ENCODE results near the gene SPPL3. TPM values are rescaled to one million over a fixed set of nuclear protein-coding genes. Genes with fewer than 3 reads are reported as not detected.

Gene SPPL3
- total and polyA plus RNA-seq, 2 experiments from 2014 or later: 10.9 to 27.8 TPM

DNA sequence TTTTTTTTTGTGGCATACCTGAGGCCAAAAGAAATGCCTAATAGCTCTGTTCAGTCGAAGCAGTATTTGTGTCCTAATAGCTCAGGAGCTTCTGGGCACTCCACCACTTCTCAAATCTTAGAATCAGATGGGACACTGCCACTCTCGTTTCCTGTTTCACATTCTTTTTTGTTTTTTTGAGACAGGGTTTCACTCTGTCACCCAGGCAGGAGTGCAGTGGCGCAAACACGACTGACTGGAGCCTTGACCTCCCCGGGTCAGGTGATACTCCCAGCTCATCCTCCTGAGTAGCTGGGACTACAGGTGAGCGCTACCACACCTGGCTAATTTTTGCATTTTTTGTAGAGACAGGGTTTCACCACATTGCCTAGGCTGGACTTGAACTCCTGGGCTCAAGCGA lies 52.7 kb downstream of the SPPL3 start:
- H3K4me1 Mint-ChIP-seq: peaks cover 14% of the 10 kb centered on the region
- DNase-seq (ENCODE audit: low spot score) (no peak), ATAC-seq (peak; percentile 20; the same call in 1 of the 3 replicates)
- H3K27ac Mint-ChIP-seq: no peak overlapping the region
- Histone ChIP-seq H3K4me2 (no peak overlapping the region), H4K20me1 (replicated peaks; ENCODE audit: insufficient read depth) (peaks cover 10% of the 10 kb centered on the region), H2AFZ (no peak overlapping the region), H3F3A (replicated peaks; ENCODE audit: low read depth) (no peaks in the 10 kb centered on the region; the same call in 1 of the 2 replicates), H3K4me1 (ENCODE audit: insufficient read depth) (no peaks in the 10 kb centered on the region), H3K9me2 (ENCODE audit: insufficient read depth) (no peaks in the 10 kb centered on the region), H3K27ac (ENCODE audit: low read depth) (peak overlapping the region; percentile 21; the same call in 1 of the 2 replicates), H3K79me2 (replicated peaks; ENCODE audit: insufficient read depth) (peaks cover 64% of the 10 kb centered on the region), H3K27me3 (ENCODE audit: insufficient read depth) (no peaks in the 10 kb centered on the region), H3K36me3 (ENCODE audit: insufficient read depth) (no peaks in the 10 kb centered on the region), H3K4me3 (no peak overlapping the region)
- H3K27me3 Mint-ChIP-seq (ENCODE audit: insufficient read depth, low read depth, poor library complexity): no peaks in the 10 kb centered on the region
- no peaks in the 10 kb centered on the region for H3K9me3 Mint-ChIP-seq
- no peak overlapping the region for H3K4me3 Mint-ChIP-seq
- TF ChIP-seq, protein P1, sequence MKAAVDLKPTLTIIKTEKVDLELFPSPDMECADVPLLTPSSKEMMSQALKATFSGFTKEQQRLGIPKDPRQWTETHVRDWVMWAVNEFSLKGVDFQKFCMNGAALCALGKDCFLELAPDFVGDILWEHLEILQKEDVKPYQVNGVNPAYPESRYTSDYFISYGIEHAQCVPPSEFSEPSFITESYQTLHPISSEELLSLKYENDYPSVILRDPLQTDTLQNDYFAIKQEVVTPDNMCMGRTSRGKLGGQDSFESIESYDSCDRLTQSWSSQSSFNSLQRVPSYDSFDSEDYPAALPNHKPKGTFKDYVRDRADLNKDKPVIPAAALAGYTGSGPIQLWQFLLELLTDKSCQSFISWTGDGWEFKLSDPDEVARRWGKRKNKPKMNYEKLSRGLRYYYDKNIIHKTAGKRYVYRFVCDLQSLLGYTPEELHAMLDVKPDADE (IDR thresholded peaks at IDR 0.05): no peak
- TF ChIP-seq EZH2 (IDR thresholded peaks at IDR 0.05; ENCODE audit: low read depth, unreplicated experiment) (no peak), CREB1 (CRISPR knock-in tag; IDR thresholded peaks at IDR 0.05; ENCODE audit: low read depth) (no peak), EZH2phosphoT487 (IDR thresholded peaks at IDR 0.05; ENCODE audit: unreplicated experiment) (no peak), STAT1 (IDR thresholded peaks at IDR 0.05; ENCODE audit: unreplicated experiment) (no peak), NANOG (IDR thresholded peaks at IDR 0.05; ENCODE audit: borderline replicate concordance) (no peak), ZNF114 (CRISPR knock-in tag; IDR thresholded peaks at IDR 0.05) (no peak), JUNB (IDR thresholded peaks at IDR 0.05; ENCODE audit: unreplicated experiment) (no peak), ZNF331 (CRISPR knock-in tag; IDR thresholded peaks at IDR 0.05; ENCODE audit: low read depth) (no peak), POLR2AphosphoS5 (IDR thresholded peaks at IDR 0.05; ENCODE audit: low read depth) (no peak)
- TF ChIP-seq, protein P2, sequence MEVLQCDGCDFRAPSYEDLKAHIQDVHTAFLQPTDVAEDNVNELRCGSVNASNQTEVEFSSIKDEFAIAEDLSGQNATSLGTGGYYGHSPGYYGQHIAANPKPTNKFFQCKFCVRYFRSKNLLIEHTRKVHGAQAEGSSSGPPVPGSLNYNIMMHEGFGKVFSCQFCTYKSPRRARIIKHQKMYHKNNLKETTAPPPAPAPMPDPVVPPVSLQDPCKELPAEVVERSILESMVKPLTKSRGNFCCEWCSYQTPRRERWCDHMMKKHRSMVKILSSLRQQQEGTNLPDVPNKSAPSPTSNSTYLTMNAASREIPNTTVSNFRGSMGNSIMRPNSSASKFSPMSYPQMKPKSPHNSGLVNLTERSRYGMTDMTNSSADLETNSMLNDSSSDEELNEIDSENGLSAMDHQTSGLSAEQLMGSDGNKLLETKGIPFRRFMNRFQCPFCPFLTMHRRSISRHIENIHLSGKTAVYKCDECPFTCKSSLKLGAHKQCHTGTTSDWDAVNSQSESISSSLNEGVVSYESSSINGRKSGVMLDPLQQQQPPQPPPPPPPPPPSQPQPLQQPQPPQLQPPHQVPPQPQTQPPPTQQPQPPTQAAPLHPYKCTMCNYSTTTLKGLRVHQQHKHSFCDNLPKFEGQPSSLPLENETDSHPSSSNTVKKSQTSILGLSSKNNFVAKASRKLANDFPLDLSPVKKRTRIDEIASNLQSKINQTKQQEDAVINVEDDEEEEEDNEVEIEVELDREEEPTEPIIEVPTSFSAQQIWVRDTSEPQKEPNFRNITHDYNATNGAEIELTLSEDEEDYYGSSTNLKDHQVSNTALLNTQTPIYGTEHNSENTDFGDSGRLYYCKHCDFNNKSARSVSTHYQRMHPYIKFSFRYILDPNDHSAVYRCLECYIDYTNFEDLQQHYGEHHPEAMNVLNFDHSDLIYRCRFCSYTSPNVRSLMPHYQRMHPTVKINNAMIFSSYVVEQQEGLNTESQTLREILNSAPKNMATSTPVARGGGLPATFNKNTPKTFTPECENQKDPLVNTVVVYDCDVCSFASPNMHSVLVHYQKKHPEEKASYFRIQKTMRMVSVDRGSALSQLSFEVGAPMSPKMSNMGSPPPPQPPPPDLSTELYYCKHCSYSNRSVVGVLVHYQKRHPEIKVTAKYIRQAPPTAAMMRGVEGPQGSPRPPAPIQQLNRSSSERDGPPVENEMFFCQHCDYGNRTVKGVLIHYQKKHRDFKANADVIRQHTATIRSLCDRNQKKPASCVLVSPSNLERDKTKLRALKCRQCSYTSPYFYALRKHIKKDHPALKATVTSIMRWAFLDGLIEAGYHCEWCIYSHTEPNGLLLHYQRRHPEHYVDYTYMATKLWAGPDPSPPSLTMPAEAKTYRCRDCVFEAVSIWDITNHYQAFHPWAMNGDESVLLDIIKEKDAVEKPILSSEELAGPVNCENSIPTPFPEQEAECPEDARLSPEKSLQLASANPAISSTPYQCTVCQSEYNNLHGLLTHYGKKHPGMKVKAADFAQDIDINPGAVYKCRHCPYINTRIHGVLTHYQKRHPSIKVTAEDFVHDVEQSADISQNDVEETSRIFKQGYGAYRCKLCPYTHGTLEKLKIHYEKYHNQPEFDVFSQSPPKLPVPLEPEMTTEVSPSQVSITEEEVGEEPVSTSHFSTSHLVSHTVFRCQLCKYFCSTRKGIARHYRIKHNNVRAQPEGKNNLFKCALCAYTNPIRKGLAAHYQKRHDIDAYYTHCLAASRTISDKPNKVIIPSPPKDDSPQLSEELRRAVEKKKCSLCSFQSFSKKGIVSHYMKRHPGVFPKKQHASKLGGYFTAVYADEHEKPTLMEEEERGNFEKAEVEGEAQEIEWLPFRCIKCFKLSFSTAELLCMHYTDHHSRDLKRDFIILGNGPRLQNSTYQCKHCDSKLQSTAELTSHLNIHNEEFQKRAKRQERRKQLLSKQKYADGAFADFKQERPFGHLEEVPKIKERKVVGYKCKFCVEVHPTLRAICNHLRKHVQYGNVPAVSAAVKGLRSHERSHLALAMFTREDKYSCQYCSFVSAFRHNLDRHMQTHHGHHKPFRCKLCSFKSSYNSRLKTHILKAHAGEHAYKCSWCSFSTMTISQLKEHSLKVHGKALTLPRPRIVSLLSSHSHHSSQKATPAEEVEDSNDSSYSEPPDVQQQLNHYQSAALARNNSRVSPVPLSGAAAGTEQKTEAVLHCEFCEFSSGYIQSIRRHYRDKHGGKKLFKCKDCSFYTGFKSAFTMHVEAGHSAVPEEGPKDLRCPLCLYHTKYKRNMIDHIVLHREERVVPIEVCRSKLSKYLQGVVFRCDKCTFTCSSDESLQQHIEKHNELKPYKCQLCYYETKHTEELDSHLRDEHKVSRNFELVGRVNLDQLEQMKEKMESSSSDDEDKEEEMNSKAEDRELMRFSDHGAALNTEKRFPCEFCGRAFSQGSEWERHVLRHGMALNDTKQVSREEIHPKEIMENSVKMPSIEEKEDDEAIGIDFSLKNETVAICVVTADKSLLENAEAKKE (CRISPR knock-in tag; IDR thresholded peaks at IDR 0.05): no peak
- TF ChIP-seq, protein P3, sequence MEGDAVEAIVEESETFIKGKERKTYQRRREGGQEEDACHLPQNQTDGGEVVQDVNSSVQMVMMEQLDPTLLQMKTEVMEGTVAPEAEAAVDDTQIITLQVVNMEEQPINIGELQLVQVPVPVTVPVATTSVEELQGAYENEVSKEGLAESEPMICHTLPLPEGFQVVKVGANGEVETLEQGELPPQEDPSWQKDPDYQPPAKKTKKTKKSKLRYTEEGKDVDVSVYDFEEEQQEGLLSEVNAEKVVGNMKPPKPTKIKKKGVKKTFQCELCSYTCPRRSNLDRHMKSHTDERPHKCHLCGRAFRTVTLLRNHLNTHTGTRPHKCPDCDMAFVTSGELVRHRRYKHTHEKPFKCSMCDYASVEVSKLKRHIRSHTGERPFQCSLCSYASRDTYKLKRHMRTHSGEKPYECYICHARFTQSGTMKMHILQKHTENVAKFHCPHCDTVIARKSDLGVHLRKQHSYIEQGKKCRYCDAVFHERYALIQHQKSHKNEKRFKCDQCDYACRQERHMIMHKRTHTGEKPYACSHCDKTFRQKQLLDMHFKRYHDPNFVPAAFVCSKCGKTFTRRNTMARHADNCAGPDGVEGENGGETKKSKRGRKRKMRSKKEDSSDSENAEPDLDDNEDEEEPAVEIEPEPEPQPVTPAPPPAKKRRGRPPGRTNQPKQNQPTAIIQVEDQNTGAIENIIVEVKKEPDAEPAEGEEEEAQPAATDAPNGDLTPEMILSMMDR (conservative IDR thresholded peaks at IDR 0.05; ENCODE audit: low read depth in 2 of 2): no peak
- TF ChIP-seq, protein P4, sequence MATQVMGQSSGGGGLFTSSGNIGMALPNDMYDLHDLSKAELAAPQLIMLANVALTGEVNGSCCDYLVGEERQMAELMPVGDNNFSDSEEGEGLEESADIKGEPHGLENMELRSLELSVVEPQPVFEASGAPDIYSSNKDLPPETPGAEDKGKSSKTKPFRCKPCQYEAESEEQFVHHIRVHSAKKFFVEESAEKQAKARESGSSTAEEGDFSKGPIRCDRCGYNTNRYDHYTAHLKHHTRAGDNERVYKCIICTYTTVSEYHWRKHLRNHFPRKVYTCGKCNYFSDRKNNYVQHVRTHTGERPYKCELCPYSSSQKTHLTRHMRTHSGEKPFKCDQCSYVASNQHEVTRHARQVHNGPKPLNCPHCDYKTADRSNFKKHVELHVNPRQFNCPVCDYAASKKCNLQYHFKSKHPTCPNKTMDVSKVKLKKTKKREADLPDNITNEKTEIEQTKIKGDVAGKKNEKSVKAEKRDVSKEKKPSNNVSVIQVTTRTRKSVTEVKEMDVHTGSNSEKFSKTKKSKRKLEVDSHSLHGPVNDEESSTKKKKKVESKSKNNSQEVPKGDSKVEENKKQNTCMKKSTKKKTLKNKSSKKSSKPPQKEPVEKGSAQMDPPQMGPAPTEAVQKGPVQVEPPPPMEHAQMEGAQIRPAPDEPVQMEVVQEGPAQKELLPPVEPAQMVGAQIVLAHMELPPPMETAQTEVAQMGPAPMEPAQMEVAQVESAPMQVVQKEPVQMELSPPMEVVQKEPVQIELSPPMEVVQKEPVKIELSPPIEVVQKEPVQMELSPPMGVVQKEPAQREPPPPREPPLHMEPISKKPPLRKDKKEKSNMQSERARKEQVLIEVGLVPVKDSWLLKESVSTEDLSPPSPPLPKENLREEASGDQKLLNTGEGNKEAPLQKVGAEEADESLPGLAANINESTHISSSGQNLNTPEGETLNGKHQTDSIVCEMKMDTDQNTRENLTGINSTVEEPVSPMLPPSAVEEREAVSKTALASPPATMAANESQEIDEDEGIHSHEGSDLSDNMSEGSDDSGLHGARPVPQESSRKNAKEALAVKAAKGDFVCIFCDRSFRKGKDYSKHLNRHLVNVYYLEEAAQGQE (IDR thresholded peaks at IDR 0.05; ENCODE audit: unreplicated experiment): no peak
- no peaks in the 10 kb centered on the region for H3K36me3 Mint-ChIP-seq (ENCODE audit: low read depth)

Measured in GM23338 (cell line).